ACC112 (cell line): ENCODE results near the gene ATP2A1.

ENCODE experiments used
- H2AFZ ChIP-seq: fragments of 200-600 bp; sonication (generic); one replicate; pipeline ENCODE4 v1.6.0; 2017; ENCODE audit warnings: antibody characterized with exemption, low read length; ENCODE audit not compliant: unreplicated experiment
- H3K27ac ChIP-seq: fragments of 200-600 bp; sonication (generic); 2 replicates; pipeline ENCODE4 v1.5.1; 2014; ENCODE audit warnings: low read depth, mild to moderate bottlenecking, antibody characterized with exemption, low read length, moderate library complexity
- H3K27me3 ChIP-seq: fragments of 200-600 bp; sonication (generic); 2 replicates; pipeline ENCODE4 v1.6.1; 2014; ENCODE audit warnings: mild to moderate bottlenecking, antibody characterized with exemption, low read length, moderate library complexity, mixed read lengths; ENCODE audit not compliant: insufficient read depth
- H3K36me3 ChIP-seq: fragments of 200-600 bp; sonication (generic); 2 replicates; pipeline ENCODE4 v1.6.1; 2016; ENCODE audit warnings: mild to moderate bottlenecking, antibody characterized with exemption, low read length, moderate library complexity, mixed read lengths; ENCODE audit not compliant: insufficient read depth
- H3K4me1 ChIP-seq: fragments of 200-600 bp; sonication (generic); one replicate; pipeline ENCODE4 v1.6.1; 2016; ENCODE audit warnings: low read length, mixed read lengths; ENCODE audit not compliant: insufficient read depth, unreplicated experiment, control insufficient read depth
- H3K4me3 ChIP-seq: fragments of 200-600 bp; sonication (generic); 2 replicates; pipeline ENCODE4 v1.5.1; 2014; ENCODE audit warnings: mild to moderate bottlenecking, low read depth, low read length
- H3K79me2 ChIP-seq: fragments of 200-600 bp; sonication (generic); one replicate; pipeline ENCODE4 v1.6.0; 2016; ENCODE audit warnings: low read length; ENCODE audit not compliant: control insufficient read depth, unreplicated experiment, insufficient read depth

Gene ATP2A1

GRCh38 chr16:28898942-28899341 is 20.7 kb downstream of the ATP2A1 start:
- Histone ChIP-seq H3K79me2 (no peaks in the 10 kb centered on the region), H3K4me1 (no peaks in the 10 kb centered on the region), H3K27ac (no peak overlapping the region), H3K4me3 (no peak overlapping the region), H3K36me3 (no peaks in the 10 kb centered on the region), H2AFZ (no peak overlapping the region), H3K27me3 (no peaks in the 10 kb centered on the region)

GRCh38 chr16:28899882-28900590 is 21.7 kb downstream of the ATP2A1 start:
- Histone ChIP-seq H2AFZ (no peak overlapping the region), H3K27ac (no peak overlapping the region), H3K79me2 (no peaks in the 10 kb centered on the region), H3K4me3 (no peak overlapping the region), H3K36me3 (no peaks in the 10 kb centered on the region), H3K27me3 (no peaks in the 10 kb centered on the region), H3K4me1 (no peaks in the 10 kb centered on the region)

- H3K27ac ChIP-seq = no peak overlapping the region
- H3K4me3 ChIP-seq = no peak overlapping the region
- H3K36me3 ChIP-seq = no peaks in the 10 kb centered on the region
- no peaks in the 10 kb centered on the region for H3K27me3 ChIP-seq
- no peak overlapping the region for H2AFZ ChIP-seq
- H3K4me1 ChIP-seq = no peaks in the 10 kb centered on the region
- H3K79me2 ChIP-seq = no peaks in the 10 kb centered on the region
Measured at GRCh38 chr16:28900601-28901000, 22.3 kb downstream of the ATP2A1 start.

- H3K4me1 ChIP-seq = no peaks in the 10 kb centered on the region
- no peak overlapping the region for H2AFZ ChIP-seq
- H3K27me3 ChIP-seq = no peaks in the 10 kb centered on the region
Measured at GRCh38 chr16:28901862-28902261, 23.6 kb downstream of the ATP2A1 start.

GRCh38 chr16:28902909-28903308 is 24.6 kb downstream of the ATP2A1 start:
- H3K27ac ChIP-seq = no peak overlapping the region
- no peaks in the 10 kb centered on the region for H3K4me1 ChIP-seq
- no peak overlapping the region for H2AFZ ChIP-seq
- H3K36me3 ChIP-seq = no peaks in the 10 kb centered on the region
- no peaks in the 10 kb centered on the region for H3K27me3 ChIP-seq
- H3K4me3 ChIP-seq = no peak overlapping the region
- no peaks in the 10 kb centered on the region for H3K79me2 ChIP-seq

More at GRCh38 chr16:28901862-28902261, 23.6 kb downstream of the ATP2A1 start:
- H3K36me3 ChIP-seq = no peaks in the 10 kb centered on the region
- no peaks in the 10 kb centered on the region for H3K79me2 ChIP-seq
- H3K4me3 ChIP-seq = no peak overlapping the region
- H3K27ac ChIP-seq = no peak overlapping the region

- H2AFZ ChIP-seq = no peak overlapping the region
- H3K4me1 ChIP-seq = no peaks in the 10 kb centered on the region
- no peak overlapping the region for H3K4me3 ChIP-seq
Measured at GRCh38 chr16:28903344-28904042, 25.2 kb downstream of the ATP2A1 start.

GRCh38 chr16:28904363-28904762 is 26.1 kb downstream of the ATP2A1 start:
- H2AFZ ChIP-seq = no peak overlapping the region
- no peaks in the 10 kb centered on the region for H3K4me1 ChIP-seq
- H3K27me3 ChIP-seq = no peaks in the 10 kb centered on the region
- no peaks in the 10 kb centered on the region for H3K79me2 ChIP-seq
- no peak overlapping the region for H3K27ac ChIP-seq
- H3K36me3 ChIP-seq = no peaks in the 10 kb centered on the region
- no peak overlapping the region for H3K4me3 ChIP-seq

More at GRCh38 chr16:28903344-28904042, 25.2 kb downstream of the ATP2A1 start:
- Histone ChIP-seq H3K27ac (no peak overlapping the region), H3K27me3 (no peaks in the 10 kb centered on the region), H3K79me2 (no peaks in the 10 kb centered on the region), H3K36me3 (no peaks in the 10 kb centered on the region)

GRCh38 chr16:28904828-28905227 is 26.5 kb downstream of the ATP2A1 start:
- Histone ChIP-seq H2AFZ (no peak overlapping the region), H3K27me3 (no peaks in the 10 kb centered on the region), H3K27ac (no peak overlapping the region), H3K79me2 (no peaks in the 10 kb centered on the region), H3K4me3 (no peak overlapping the region), H3K4me1 (no peaks in the 10 kb centered on the region), H3K36me3 (no peaks in the 10 kb centered on the region)

- no peaks in the 10 kb centered on the region for H3K27me3 ChIP-seq
- H3K79me2 ChIP-seq = no peaks in the 10 kb centered on the region
- no peaks in the 10 kb centered on the region for H3K36me3 ChIP-seq
- no peak overlapping the region for H3K4me3 ChIP-seq
- no peak overlapping the region for H2AFZ ChIP-seq
- H3K27ac ChIP-seq = no peak overlapping the region
- H3K4me1 ChIP-seq = no peaks in the 10 kb centered on the region
Measured at GRCh38 chr16:28905229-28905754, 27.0 kb downstream of the ATP2A1 start.

GRCh38 chr16:28905800-28906372 is 27.6 kb downstream of the ATP2A1 start:
- Histone ChIP-seq H3K27ac (no peak overlapping the region), H3K27me3 (no peaks in the 10 kb centered on the region), H3K79me2 (no peaks in the 10 kb centered on the region), H3K4me3 (no peak overlapping the region), H3K36me3 (no peaks in the 10 kb centered on the region), H3K4me1 (no peaks in the 10 kb centered on the region), H2AFZ (no peak overlapping the region)
